Nephron (organoid): ENCODE data around the gene C16orf87.

Source experiments
- H3K27ac Mint-ChIP-seq, 3 experiments: 2 replicates each; pipeline ENCODE4 v1.8.0; 2020; ENCODE audit warnings: mixed read lengths in 3 of 3, mild to moderate bottlenecking in 2 of 3, moderate library complexity in 1 of 3
- H3K27me3 Mint-ChIP-seq: 2 replicates; pipeline ENCODE4 v1.8.0; 2021; ENCODE audit warnings: low read depth, mild to moderate bottlenecking, moderate library complexity, mixed read lengths
- H3K36me3 Mint-ChIP-seq: 2 replicates; pipeline ENCODE4 v1.8.0; 2020; ENCODE audit warnings: low read depth, mixed read lengths
- H3K4me1 Mint-ChIP-seq: 2 replicates; pipeline ENCODE4 v1.8.0; 2020; ENCODE audit warnings: mixed read lengths
- H3K4me3 Mint-ChIP-seq, 3 experiments: 2 replicates each; pipeline ENCODE4 v1.8.0; 2020; ENCODE audit warnings: mild to moderate bottlenecking in 3 of 3, mixed read lengths in 3 of 3, moderate library complexity in 2 of 3
- H3K9me3 Mint-ChIP-seq: 2 replicates; pipeline ENCODE4 v1.8.0; 2020; ENCODE audit warnings: mixed read lengths
- CTCF ChIP-seq, 3 experiments: fragments of 200-600 bp; sonication (generic); IDR thresholded peaks; one replicate each; pipeline ENCODE4 v1.5.0; 2021; ENCODE audit warnings: antibody characterized with exemption in 3 of 3; ENCODE audit not compliant: unreplicated experiment in 3 of 3

Gene C16orf87

GRCh38 chr16:46757339-46758050, 73.5 kb downstream of the C16orf87 start:
- no peak for TF ChIP-seq CTCF (IDR thresholded peaks at IDR 0.05; ENCODE audit: unreplicated experiment in 3 of 3)
- H3K9me3 Mint-ChIP-seq, result no peaks in the 10 kb centered on the region
- H3K27ac Mint-ChIP-seq, result no peak overlapping the region
- peaks cover 27% of the 10 kb centered on the region for H3K4me1 Mint-ChIP-seq
- H3K4me3 Mint-ChIP-seq, result no peak overlapping the region
- H3K36me3 Mint-ChIP-seq, result no peaks in the 10 kb centered on the region
- peaks cover 21% of the 10 kb centered on the region for H3K27me3 Mint-ChIP-seq

GRCh38 chr16:46756772-46757171, 74.2 kb downstream of the C16orf87 start:
- Mint-ChIP-seq H3K9me3 (no peaks in the 10 kb centered on the region), H3K27me3 (peaks cover 21% of the 10 kb centered on the region), H3K27ac (no peak overlapping the region), H3K36me3 (no peaks in the 10 kb centered on the region), H3K4me3 (no peak overlapping the region), H3K4me1 (peaks cover 26% of the 10 kb centered on the region)
- TF ChIP-seq CTCF (IDR thresholded peaks at IDR 0.05; ENCODE audit: unreplicated experiment in 3 of 3), result no peak

GRCh38 chr16:46753015-46753414, 78.0 kb downstream of the C16orf87 start:
- no peak overlapping the region for H3K4me3 Mint-ChIP-seq
- no peak overlapping the region for H3K27ac Mint-ChIP-seq
- no peaks in the 10 kb centered on the region for H3K36me3 Mint-ChIP-seq
- TF ChIP-seq CTCF (IDR thresholded peaks at IDR 0.05; ENCODE audit: unreplicated experiment in 3 of 3), result no peak
- no peaks in the 10 kb centered on the region for H3K9me3 Mint-ChIP-seq
- peaks cover 22% of the 10 kb centered on the region for H3K27me3 Mint-ChIP-seq
- peaks cover 32% of the 10 kb centered on the region for H3K4me1 Mint-ChIP-seq

GRCh38 chr16:46751381-46751780, 79.6 kb downstream of the C16orf87 start:
- no peak overlapping the region for H3K27ac Mint-ChIP-seq
- no peaks in the 10 kb centered on the region for H3K36me3 Mint-ChIP-seq
- no peak overlapping the region for H3K4me3 Mint-ChIP-seq
- H3K9me3 Mint-ChIP-seq, result no peaks in the 10 kb centered on the region
- H3K27me3 Mint-ChIP-seq, result peaks cover 18% of the 10 kb centered on the region
- TF ChIP-seq CTCF (IDR thresholded peaks at IDR 0.05; ENCODE audit: unreplicated experiment in 3 of 3), result no peak
- peaks cover 17% of the 10 kb centered on the region for H3K4me1 Mint-ChIP-seq

- no peak overlapping the region for H3K4me3 Mint-ChIP-seq
- peaks cover 13% of the 10 kb centered on the region for H3K27me3 Mint-ChIP-seq
- no peak for TF ChIP-seq CTCF (IDR thresholded peaks at IDR 0.05; ENCODE audit: unreplicated experiment in 3 of 3)
- peak overlapping the region in 1 of 3 experiments; percentile 74 for H3K27ac Mint-ChIP-seq
- H3K36me3 Mint-ChIP-seq, result no peaks in the 10 kb centered on the region
- peaks cover 12% of the 10 kb centered on the region for H3K4me1 Mint-ChIP-seq
- H3K9me3 Mint-ChIP-seq, result no peaks in the 10 kb centered on the region
Measured at GRCh38 chr16:46748775-46749705, 81.9 kb downstream of the C16orf87 start.
